SU-DHL-6 (cell line): ENCODE measurements around the gene PARP12.

Experiments used
- H2AFZ ChIP-seq: fragments of 200-600 bp; sonication (generic); 2 replicates; pipeline ENCODE4 v1.6.1; 2014; ENCODE audit warnings: low read depth, mild to moderate bottlenecking, moderate library complexity, mixed read lengths, antibody characterized with exemption, low read length; ENCODE audit not compliant: severe bottlenecking
- H3F3A ChIP-seq: fragments of 200-600 bp; shearing (Covaris generic); 2 replicates; pipeline ENCODE4 v1.6.0; 2016; ENCODE audit warnings: antibody characterized with exemption, mild to moderate bottlenecking; ENCODE audit not compliant: insufficient read depth
- H3K27ac ChIP-seq: fragments of 200-600 bp; sonication (generic); 2 replicates; pipeline ENCODE4 v1.5.1; 2016; ENCODE audit warnings: low read depth, mild to moderate bottlenecking, low read length, moderate library complexity, mixed read lengths
- H3K27me3 ChIP-seq: fragments of 200-600 bp; sonication (generic), shearing (Covaris generic); 2 replicates; pipeline ENCODE4 v1.6.0; 2014; ENCODE audit warnings: mild to moderate bottlenecking, low read length
- H3K36me3 ChIP-seq: fragments of 200-600 bp; sonication (generic); 2 replicates; pipeline ENCODE4 v1.6.1; 2014; ENCODE audit warnings: mild to moderate bottlenecking, low read length, mixed read lengths
- H3K4me2 ChIP-seq: fragments of 300-600, 200-600 bp; shearing (Covaris generic), sonication (generic); 2 replicates; pipeline ENCODE4 v1.6.0; 2014; ENCODE audit warnings: low read length, low read depth, mild to moderate bottlenecking; ENCODE audit not compliant: poor library complexity, severe bottlenecking
- H3K4me3 ChIP-seq: fragments of 200-600 bp; sonication (generic); 2 replicates; pipeline ENCODE4 v1.5.1; 2014; ENCODE audit warnings: antibody characterized with exemption, low read length, mild to moderate bottlenecking, mixed read lengths; ENCODE audit not compliant: insufficient read depth, poor library complexity, severe bottlenecking
- H3K79me2 ChIP-seq: fragments of 200-600 bp; sonication (generic); 2 replicates; pipeline ENCODE4 v1.6.1; 2014; ENCODE audit warnings: mild to moderate bottlenecking, low read length, moderate library complexity; ENCODE audit not compliant: insufficient read depth
- H3K9ac ChIP-seq: fragments of 200-600 bp; sonication (generic); 2 replicates; pipeline ENCODE4 v1.7.0; 2014; ENCODE audit warnings: mild to moderate bottlenecking, low read length
- H3K9me2 ChIP-seq: fragments of 200-600 bp; sonication (generic); replicated peaks from 2 replicates; pipeline ENCODE4 v1.6.1; 2014; ENCODE audit warnings: low read length; ENCODE audit not compliant: insufficient read depth
- H3K9me3 ChIP-seq: fragments of 200-600 bp; sonication (generic); 2 replicates; pipeline ENCODE4 v1.6.1; 2014; ENCODE audit warnings: low read length, mixed read lengths; ENCODE audit not compliant: insufficient read depth
- H4K20me1 ChIP-seq: fragments of 200-600 bp; sonication (generic); 2 replicates; pipeline ENCODE4 v1.6.1; 2014; ENCODE audit warnings: low read depth, mild to moderate bottlenecking, antibody characterized with exemption, low read length, moderate library complexity, mixed read lengths
- CTCF ChIP-seq: fragments of 200-600 bp; sonication (generic); IDR thresholded peaks from one replicate; pipeline ENCODE4 v1.5.1; 2017; ENCODE audit warnings: antibody characterized with exemption, mild to moderate bottlenecking, low read length, moderate library complexity; ENCODE audit not compliant: insufficient read depth, poor library complexity, severe bottlenecking
- EZH2phosphoT487 ChIP-seq: fragments of 200-600 bp; sonication (generic), shearing (Covaris generic); conservative IDR thresholded peaks from 2 replicates; pipeline ENCODE4 v1.6.1; 2018; ENCODE audit warnings: mild to moderate bottlenecking, antibody characterized with exemption, low read length, moderate library complexity, mixed read lengths

PARP12 gene

DNA sequence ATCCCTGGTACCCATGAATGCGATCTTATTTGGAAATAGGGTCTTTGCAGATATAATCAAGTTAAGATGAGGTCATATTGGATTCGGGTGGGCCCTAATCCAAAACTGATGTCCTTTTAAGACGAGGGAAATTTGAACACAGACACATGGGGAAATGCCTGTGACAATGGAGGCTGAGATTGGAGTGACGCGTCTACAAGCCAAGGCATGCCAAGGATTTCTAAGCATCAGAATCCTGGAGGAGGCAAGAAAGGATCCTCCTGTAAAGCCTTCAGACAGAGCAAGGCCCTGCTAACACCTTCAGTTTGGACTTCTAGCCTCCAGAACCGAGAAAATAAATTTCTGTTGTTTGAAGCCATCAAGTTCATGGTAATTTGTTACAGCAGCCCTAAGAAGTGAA is 18.5 kb downstream of the PARP12 start:
- Histone ChIP-seq H3K9me3 (no peaks in the 10 kb centered on the region), H3K4me3 (no peak overlapping the region), H3K79me2 (no peaks in the 10 kb centered on the region), H3K36me3 (no peaks in the 10 kb centered on the region), H3F3A (no peaks in the 10 kb centered on the region), H3K27me3 (no peaks in the 10 kb centered on the region), H2AFZ (no peak overlapping the region), H3K9me2 (no peaks in the 10 kb centered on the region), H3K27ac (no peak overlapping the region), H3K9ac (no peak overlapping the region), H3K4me2 (no peak overlapping the region), H4K20me1 (no peaks in the 10 kb centered on the region)
- TF ChIP-seq CTCF (no peak), EZH2phosphoT487 (no peak)

DNA sequence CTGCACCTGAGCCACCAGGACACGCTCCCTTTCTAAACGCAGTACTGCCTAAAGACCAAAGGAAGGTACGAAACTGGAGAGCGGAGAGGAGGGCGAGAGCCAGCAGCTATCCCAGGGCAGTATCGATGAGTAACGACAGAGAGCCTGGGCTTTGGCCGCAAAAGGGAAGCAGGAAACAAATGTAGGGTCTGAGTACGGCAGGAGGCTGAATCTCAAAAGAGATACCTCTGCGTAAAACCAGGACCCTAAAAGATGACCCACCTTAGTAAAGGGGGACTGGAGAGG is 20.4 kb downstream of the PARP12 start:
- H3K27ac ChIP-seq = no peak overlapping the region
- no peak overlapping the region for H2AFZ ChIP-seq
- no peaks in the 10 kb centered on the region for H3K9me2 ChIP-seq
- no peak overlapping the region for H3K4me3 ChIP-seq
- no peak for TF ChIP-seq EZH2phosphoT487
- TF ChIP-seq CTCF = no peak
- H3K9ac ChIP-seq = no peak overlapping the region
- no peaks in the 10 kb centered on the region for H4K20me1 ChIP-seq
- H3K9me3 ChIP-seq = no peaks in the 10 kb centered on the region
- no peak overlapping the region for H3K4me2 ChIP-seq
- H3K36me3 ChIP-seq = no peaks in the 10 kb centered on the region
- no peaks in the 10 kb centered on the region for H3K27me3 ChIP-seq
- no peaks in the 10 kb centered on the region for H3F3A ChIP-seq
- no peaks in the 10 kb centered on the region for H3K79me2 ChIP-seq

DNA sequence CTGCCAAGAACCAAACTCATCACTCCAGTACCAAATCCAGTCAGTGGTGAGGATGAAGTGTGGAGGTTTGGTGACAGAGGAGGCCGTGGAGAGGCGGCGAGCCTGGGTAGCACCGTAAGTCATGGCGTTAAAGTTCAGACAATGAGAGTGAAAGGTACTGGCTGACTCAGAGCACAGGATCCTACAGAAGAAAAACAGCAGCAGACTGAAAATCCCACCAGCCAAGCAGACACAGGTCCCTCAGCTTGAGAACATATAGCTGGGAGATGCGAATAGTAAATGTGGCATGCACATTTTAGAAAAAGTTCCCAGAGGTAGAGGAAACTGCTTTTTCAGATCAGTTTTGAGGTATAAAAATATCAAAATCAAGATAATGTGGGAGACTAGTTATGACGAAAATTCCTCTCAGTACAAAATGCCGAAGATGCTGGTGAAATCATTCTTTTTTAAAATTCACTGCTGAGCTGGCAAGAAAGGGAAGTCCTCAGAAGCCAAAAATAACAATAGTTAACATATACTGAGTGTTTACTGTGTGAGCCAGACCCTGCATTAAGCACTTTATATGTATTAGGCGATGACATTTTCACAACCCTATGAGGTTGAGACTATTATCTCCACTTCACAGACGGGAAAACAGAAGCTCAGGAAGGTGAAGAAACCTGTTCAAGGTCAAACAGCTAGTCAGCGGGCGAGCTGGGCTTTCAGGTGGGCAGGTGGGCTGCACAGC is 20.9 kb downstream of the PARP12 start:
- no peaks in the 10 kb centered on the region for H3K36me3 ChIP-seq
- no peaks in the 10 kb centered on the region for H4K20me1 ChIP-seq
- H3K4me3 ChIP-seq = no peak overlapping the region
- H3K79me2 ChIP-seq = no peaks in the 10 kb centered on the region
- TF ChIP-seq CTCF (no peak), EZH2phosphoT487 (no peak)
- H3F3A ChIP-seq = no peaks in the 10 kb centered on the region
- H3K27me3 ChIP-seq = no peaks in the 10 kb centered on the region
- H2AFZ ChIP-seq = no peak overlapping the region
- H3K9me2 ChIP-seq = no peaks in the 10 kb centered on the region
- no peak overlapping the region for H3K27ac ChIP-seq
- no peak overlapping the region for H3K9ac ChIP-seq
- H3K4me2 ChIP-seq = no peak overlapping the region
- no peaks in the 10 kb centered on the region for H3K9me3 ChIP-seq
